Measurements from ENCODE around the gene VCAN.

- TF ChIP-seq GATA2 (IDR thresholded peaks at IDR 0.05; ENCODE audit: low read depth, low read length) (no peak), GATA3 (IDR thresholded peaks at IDR 0.05; ENCODE audit: low read depth, low read length) (no peak)
Observed at GRCh38 chr5:83434946-83435345, 36.6 kb upstream of the VCAN start.
